Skeletal muscle tissue (tissue), 4 donors: ENCODE results near the gene RAB33B. TPM values are rescaled to one million over a fixed set of nuclear protein-coding genes. Genes with fewer than 3 reads are reported as not detected.
"Not testable (repeated sequence)": the region's sequence is repeated elsewhere in the genome, so short reads cannot be mapped to it uniquely, and the experiment has no call there.

ENCODE experiments used
- H3K27ac ChIP-seq: one replicate; pipeline ENCODE4 v1.7.0; 2013; ENCODE audit warnings: mild to moderate bottlenecking, low read depth, low read length, inconsistent platforms
- H3K27me3 ChIP-seq, 3 donors: one replicate each; pipeline ENCODE4 v1.7.0; 2013; ENCODE audit warnings: low read length in 3 of 3; ENCODE audit not compliant: control insufficient read depth in 3 of 3, insufficient read depth in 3 of 3
- H3K36me3 ChIP-seq, 3 donors: one replicate each; pipeline ENCODE4 v1.7.0; 2013; ENCODE audit warnings: low read length in 3 of 3; ENCODE audit not compliant: control insufficient read depth in 3 of 3, insufficient read depth in 3 of 3
- H3K4me1 ChIP-seq, 3 donors: one replicate each; pipeline ENCODE4 v1.7.0; 2013; ENCODE audit warnings: low read length in 3 of 3, mild to moderate bottlenecking in 3 of 3; ENCODE audit not compliant: control insufficient read depth in 3 of 3, insufficient read depth in 3 of 3
- H3K4me3 ChIP-seq, 3 donors: one replicate each; pipeline ENCODE4 v1.7.0; 2013; ENCODE audit warnings: low read length in 3 of 3
- H3K9ac ChIP-seq, 3 donors: one replicate each; pipeline ENCODE4 v1.7.0; 2013; ENCODE audit warnings: low read length in 3 of 3, mild to moderate bottlenecking in 3 of 3, moderate library complexity in 2 of 3, low read depth in 1 of 3
- H3K9me3 ChIP-seq, 3 donors: one replicate each; pipeline ENCODE4 v1.7.0; 2013; ENCODE audit warnings: low read length in 3 of 3; ENCODE audit not compliant: control insufficient read depth in 3 of 3
- total RNA-seq: library from RNA; depleted of rRNA; stranded (reverse); fragments of >200 nt; gene quantifications from one replicate; pipeline ENCODE4 v1.2.3, GENCODE V29; 2014
- donor health status: Osteomylitis.

Gene RAB33B
- total RNA-seq, 1 donor from 2014 or later: 11.5 TPM

GRCh38 chr4:139458999-139459398 is 5.1 kb downstream of the RAB33B start:
- no peaks in the 10 kb centered on the region for H3K9me3 ChIP-seq
- H3K4me3 ChIP-seq: no peak overlapping the region
- no peaks in the 10 kb centered on the region for H3K36me3 ChIP-seq
- H3K27me3 ChIP-seq: no peaks in the 10 kb centered on the region
- no peak overlapping the region for H3K27ac ChIP-seq
- no peak overlapping the region for H3K9ac ChIP-seq
- peaks cover 11 to 20% (median 18%) of the 10 kb centered on the region in 3 donors for H3K4me1 ChIP-seq

DNA sequence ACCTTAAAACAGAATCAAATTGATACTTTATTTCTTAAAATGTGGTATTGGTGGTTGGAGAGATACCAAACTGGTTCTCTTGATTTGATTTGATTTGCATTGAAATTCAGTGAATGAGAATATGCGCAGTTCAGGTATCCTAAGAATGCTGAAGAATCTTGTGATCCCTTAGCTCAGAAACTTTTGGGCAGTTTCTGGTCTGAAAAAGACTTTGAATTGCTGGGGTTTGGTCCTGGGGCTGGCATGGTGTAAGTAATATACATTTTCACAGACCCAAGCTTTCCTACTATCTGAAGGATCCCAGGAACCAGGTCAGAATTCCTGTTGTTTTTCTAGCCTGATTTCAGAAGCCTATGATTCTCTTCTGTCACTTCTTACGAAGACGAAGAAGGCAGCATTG is 6.6 kb downstream of the RAB33B start:
- Histone ChIP-seq H3K27ac (no peak overlapping the region), H3K36me3 (no peaks in the 10 kb centered on the region), H3K4me3 (no peak overlapping the region), H3K9me3 (no peaks in the 10 kb centered on the region), H3K27me3 (no peaks in the 10 kb centered on the region), H3K4me1 (peaks cover 0 to 6% (median 3%) of the 10 kb centered on the region in 3 donors), H3K9ac (no peak overlapping the region)

DNA sequence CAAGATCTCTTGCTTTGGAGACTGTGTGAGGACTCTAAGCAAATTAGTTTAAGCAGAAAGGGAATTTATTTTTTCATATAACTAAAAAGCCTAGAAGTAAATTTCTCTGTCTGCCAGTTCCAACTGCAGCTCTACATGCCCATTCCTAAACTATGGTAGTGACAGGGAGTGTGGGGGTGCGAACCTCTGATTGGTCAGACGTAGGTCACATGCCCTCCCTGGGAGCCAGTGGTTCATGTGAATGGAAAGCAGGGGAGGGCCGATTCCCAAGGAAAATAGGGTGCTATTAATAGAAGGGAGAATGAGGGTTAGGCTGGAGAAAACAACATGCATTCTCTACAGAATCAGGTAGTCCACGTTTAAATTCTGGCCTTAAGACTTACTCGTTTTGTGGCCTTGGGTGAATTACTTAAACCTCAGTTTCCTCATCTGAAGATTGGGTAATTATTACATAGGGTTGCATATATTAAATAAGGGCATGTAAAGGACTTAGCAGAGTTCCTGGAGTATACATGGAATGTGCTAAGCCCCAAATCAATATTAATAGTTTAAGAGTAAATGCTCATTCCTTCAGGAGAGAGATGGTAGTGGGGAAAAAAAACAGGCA is 7.2 kb downstream of the RAB33B start:
- H3K4me3 ChIP-seq: no peak overlapping the region
- H3K4me1 ChIP-seq: peaks cover 0 to under 1% (median 0%) of the 10 kb centered on the region in 3 donors
- H3K36me3 ChIP-seq: no peaks in the 10 kb centered on the region
- H3K9ac ChIP-seq: no peak overlapping the region
- H3K27me3 ChIP-seq: no peaks in the 10 kb centered on the region
- no peak overlapping the region for H3K27ac ChIP-seq
- no peaks in the 10 kb centered on the region for H3K9me3 ChIP-seq

DNA sequence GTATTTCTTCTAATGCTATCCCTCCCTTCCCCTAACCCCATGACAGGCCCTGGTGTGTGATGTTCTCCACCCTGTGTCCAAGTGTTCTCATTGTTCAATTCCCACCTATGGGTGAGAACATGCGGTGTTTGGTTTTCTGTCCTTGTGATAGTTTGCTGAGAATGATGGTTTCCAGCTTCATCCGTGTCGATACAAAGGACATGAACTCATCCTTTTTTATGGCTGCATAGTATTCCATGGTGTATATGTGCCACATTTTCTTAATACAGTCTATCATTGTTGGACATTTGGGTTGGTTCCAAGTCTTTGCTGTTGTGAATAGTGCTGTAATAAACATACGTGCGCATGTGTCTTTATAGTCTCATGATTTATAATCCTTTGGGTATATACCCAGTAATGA is 10.6 kb downstream of the RAB33B start:
- H3K9me3 ChIP-seq, H3K36me3 ChIP-seq, H3K27me3 ChIP-seq, H3K9ac ChIP-seq, H3K27ac ChIP-seq, H3K4me3 ChIP-seq, H3K4me1 ChIP-seq: not testable (repeated sequence)

GRCh38 chr4:139465922-139466321 is 12.0 kb downstream of the RAB33B start:
- H3K27ac ChIP-seq: no peak overlapping the region
- H3K4me1 ChIP-seq: no peaks in the 10 kb centered on the region
- H3K36me3 ChIP-seq: no peaks in the 10 kb centered on the region
- H3K4me3 ChIP-seq: no peak overlapping the region
- H3K9me3 ChIP-seq: no peaks in the 10 kb centered on the region
- no peaks in the 10 kb centered on the region for H3K27me3 ChIP-seq
- no peak overlapping the region for H3K9ac ChIP-seq

DNA sequence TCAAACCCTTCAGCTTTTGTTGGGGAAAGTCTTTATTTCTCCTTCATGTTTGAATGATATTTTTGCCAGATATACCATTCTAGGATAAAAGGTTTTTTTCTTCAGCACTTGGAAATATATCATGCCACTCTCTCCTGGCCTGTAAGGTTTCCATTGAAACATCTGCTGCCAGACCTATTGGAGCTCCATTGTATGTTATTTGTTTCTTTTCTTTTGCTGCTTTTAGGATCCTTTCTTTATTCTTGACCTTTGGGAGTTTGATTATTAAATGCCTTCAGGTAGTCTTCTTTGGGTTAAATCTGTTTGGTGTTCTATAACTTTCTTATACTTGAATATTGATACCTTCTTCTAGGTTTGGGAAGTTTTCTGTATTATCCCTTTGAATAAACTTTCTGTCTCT is 14.8 kb downstream of the RAB33B start:
- H3K4me3 ChIP-seq, H3K27ac ChIP-seq, H3K4me1 ChIP-seq, H3K9me3 ChIP-seq, H3K9ac ChIP-seq, H3K27me3 ChIP-seq: not testable (repeated sequence)
- peaks cover 3 to 12% (median 11%) of the 10 kb centered on the region in 3 donors for H3K36me3 ChIP-seq

GRCh38 chr4:139469216-139469615 is 15.3 kb downstream of the RAB33B start:
- H3K9ac ChIP-seq: no peak overlapping the region
- peaks cover 3 to 12% (median 11%) of the 10 kb centered on the region in 3 donors for H3K36me3 ChIP-seq
- H3K4me1 ChIP-seq: no peaks in the 10 kb centered on the region
- H3K9me3 ChIP-seq: no peaks in the 10 kb centered on the region
- no peak overlapping the region for H3K4me3 ChIP-seq
- H3K27ac ChIP-seq: no peak overlapping the region
- no peaks in the 10 kb centered on the region for H3K27me3 ChIP-seq

GRCh38 chr4:139469869-139470268 is 15.9 kb downstream of the RAB33B start:
- no peaks in the 10 kb centered on the region for H3K9me3 ChIP-seq
- no peaks in the 10 kb centered on the region for H3K27me3 ChIP-seq
- H3K4me3 ChIP-seq: no peak overlapping the region
- no peak overlapping the region for H3K27ac ChIP-seq
- no peak overlapping the region for H3K9ac ChIP-seq
- no peaks in the 10 kb centered on the region for H3K4me1 ChIP-seq
- H3K36me3 ChIP-seq: peaks cover 3 to 12% (median 11%) of the 10 kb centered on the region in 3 donors

- H3K36me3 ChIP-seq: peaks cover 3 to 12% (median 11%) of the 10 kb centered on the region in 3 donors
- H3K27me3 ChIP-seq: no peaks in the 10 kb centered on the region
- no peak overlapping the region for H3K27ac ChIP-seq
- no peaks in the 10 kb centered on the region for H3K4me1 ChIP-seq
- no peak overlapping the region for H3K9ac ChIP-seq
- no peaks in the 10 kb centered on the region for H3K9me3 ChIP-seq
- no peak overlapping the region for H3K4me3 ChIP-seq
Observed at GRCh38 chr4:139470295-139470694, 16.4 kb downstream of the RAB33B start.

- Histone ChIP-seq H3K9me3 (no peaks in the 10 kb centered on the region), H3K27ac (no peak overlapping the region), H3K9ac (no peak overlapping the region), H3K4me1 (no peaks in the 10 kb centered on the region), H3K36me3 (peaks cover 3 to 12% (median 11%) of the 10 kb centered on the region in 3 donors), H3K4me3 (no peak overlapping the region), H3K27me3 (no peaks in the 10 kb centered on the region)
Observed at GRCh38 chr4:139470997-139471665, 17.2 kb downstream of the RAB33B start.
